ENCODE measurements around the gene PALD1.
"Not testable (repeated sequence)": the region's sequence is repeated elsewhere in the genome, so short reads cannot be mapped to it uniquely, and the experiment has no call there.

PALD1 gene

DNA sequence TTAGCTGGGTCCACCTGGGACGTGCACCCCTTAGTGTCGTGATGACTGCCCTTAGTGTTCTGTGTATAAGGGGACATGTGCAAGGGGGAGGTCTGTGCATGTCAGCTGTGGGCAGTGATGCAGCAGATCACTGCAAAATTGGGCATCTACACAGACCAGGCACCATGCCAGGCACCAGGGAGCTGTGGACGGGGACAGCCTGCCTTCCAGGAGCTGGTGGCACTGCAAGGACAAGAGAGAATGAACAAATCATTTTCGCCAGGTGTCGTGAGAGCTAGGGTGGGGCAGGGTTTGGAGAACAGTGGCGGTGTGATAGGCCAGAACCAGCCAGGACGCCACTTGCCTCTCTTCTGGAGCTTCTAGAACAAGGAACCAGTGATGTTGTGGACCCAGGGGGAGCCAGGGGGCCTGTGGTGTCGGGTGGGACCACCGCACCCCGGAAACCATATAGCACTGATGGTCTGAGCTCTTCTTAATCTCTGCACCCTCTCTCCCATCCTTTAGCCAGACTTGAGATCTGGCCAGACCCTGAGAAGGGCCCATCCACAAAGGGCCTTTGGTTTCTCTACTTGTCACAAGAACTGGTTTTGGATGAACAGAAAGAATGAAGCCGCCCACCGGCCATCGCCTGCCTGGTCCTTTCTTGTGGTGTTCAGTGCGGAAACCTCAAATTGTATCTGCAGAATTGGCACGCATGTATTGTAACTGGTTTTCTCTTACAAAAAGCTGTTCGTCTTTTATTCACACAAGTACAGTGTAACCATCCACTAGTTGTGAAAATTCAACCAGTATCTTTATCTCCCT lies 93.3 kb downstream of the PALD1 start:
- no peak for DNase-seq (ENCODE audit: low read depth in 3 of 3)

DNA sequence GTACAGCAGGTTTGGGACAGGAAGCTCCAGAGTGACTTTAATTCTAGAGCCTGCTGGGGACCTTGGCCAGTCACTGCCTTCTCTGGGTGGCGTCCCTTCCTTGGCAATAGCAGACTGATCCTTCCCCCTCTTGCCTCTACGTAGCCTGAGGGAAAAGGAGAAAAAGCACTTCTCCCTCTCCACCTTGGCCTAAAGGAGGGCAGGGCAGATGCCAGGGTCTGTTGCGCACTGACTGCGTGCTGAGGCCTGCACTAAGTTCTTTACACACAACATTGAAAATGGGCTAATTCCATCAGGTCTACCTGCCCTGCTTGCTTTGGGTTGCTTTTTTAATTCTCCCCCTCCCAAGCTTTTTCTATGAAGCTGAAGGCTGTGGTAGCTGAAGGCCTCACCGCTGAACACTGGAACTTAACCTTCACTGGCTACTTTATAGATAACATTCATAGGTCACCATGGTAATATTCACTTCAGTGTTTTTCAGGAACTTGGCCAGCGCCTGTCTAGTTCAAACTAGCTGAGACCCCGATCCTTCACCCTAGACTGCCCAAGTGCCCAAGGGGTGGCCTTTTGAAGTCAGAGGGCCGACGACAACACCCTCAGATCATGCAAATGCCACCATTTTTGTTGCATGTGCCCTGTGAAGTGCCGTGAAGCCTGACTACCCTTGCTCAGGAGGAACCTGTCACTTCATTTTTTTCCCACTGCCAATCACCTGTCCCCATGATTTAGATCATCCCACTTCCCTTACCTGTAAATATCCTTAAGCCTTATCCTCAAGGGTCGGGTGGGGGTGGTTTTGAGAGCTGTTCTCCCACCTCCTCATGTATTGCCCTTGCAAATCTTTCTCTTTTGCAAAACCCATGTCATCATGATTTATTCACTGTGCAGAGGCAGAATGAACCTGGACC lies 95.3 kb downstream of the PALD1 start:
- no peak for DNase-seq (ENCODE audit: low read depth in 3 of 3)

DNA sequence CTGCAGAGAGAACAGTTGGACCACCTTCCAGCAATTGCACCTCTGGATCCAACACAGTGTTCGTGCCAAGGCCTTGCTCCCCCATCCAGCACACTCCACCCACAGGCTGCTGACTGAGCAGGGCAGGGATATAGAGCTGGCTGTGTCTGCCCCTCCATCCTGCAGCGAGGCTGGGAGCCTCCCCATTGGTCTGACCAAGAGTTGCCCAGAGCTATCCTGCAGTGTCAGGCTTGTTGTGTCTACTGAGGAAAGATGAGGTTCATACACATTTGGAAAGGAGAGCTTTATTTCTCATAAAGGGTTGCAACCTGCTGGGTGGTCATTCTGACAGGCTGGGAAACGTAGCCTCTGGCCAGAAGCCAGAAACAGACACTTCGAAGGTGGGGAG lies 96.9 kb downstream of the PALD1 start:
- DNase-seq (ENCODE audit: low read depth in 3 of 3), result no peak

DNA sequence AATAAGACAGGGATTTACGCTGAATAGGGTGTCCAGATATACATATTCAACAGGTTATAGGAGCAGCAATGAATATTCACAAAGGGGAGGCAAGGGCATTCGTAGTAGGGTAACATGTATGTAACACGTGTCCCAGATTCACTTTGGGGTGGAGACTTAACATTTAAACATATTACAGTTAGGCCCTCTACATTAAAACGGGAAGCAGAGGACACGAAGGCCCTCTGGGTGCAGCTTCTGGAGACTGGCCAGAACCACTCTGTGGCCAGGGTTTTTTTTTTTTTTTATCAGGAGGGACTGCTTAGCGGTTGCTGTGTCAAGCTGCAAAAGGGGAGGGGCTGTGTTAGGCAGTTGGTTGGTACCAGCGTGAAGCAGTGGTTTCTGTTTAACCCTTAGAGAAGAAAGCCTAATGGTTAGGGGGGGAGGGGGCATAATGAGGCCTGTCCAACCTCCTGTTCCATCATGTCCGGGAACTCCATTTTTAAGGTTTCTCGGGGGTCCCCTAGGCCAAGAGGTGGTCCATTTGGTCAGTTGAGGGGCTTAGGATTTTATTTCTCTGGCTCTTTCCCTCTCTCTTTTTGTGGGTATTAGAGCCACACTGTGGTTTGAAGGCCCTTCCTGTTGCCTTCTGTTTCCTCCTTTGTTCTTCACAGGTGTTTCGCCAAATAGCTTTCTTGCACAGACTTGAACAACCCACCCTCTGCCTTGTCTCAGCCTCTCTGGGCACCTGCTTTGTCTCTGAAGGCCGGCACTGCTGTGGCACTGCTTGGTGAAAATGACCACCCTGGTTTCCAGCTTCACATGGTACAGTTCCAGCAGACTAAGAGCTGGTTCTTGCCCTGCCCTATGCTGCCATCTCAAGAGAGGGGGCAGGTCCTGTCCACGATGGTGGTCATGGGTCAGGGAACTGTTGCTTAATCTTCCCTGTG lies 97.6 kb downstream of the PALD1 start:
- no peak for DNase-seq (ENCODE audit: low read depth in 3 of 3)

DNA sequence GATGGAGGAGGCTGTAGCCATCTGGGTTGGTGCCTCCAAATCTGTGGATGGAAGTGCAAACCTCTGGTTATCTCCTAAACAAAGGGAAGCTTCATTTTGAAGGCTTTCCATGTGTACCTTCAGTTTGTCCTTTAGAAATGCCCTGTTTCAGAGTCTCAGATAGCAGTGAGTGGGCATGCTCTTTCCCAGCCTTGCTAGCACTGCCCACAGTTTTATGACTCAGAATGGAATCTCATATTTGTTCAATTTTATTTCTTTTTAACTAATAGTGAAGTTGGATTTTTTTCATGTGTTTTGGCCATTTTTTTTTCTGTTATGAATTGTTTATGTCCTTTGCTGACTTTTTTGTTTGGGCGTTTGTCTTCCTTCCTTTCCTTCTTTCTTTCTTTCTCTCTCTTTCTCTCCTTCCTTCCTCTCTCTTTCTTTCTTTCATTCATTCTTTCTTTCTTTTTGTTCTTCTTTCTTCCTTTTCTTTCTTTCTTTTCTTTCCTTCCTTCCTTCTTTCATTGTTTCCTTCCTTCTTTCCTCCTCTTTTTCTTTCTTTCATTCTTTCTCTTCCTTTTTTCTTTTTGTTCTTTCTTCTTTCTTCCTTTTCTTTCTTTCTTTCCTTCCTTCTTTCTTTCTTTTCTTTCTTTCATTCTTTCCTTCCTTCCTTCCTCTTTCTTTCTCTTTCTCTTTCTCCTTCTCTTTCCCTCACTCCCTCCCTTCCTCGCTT lies 98.4 kb downstream of the PALD1 start:
- DNase-seq (ENCODE audit: low read depth in 3 of 3), result no peak

DNA sequence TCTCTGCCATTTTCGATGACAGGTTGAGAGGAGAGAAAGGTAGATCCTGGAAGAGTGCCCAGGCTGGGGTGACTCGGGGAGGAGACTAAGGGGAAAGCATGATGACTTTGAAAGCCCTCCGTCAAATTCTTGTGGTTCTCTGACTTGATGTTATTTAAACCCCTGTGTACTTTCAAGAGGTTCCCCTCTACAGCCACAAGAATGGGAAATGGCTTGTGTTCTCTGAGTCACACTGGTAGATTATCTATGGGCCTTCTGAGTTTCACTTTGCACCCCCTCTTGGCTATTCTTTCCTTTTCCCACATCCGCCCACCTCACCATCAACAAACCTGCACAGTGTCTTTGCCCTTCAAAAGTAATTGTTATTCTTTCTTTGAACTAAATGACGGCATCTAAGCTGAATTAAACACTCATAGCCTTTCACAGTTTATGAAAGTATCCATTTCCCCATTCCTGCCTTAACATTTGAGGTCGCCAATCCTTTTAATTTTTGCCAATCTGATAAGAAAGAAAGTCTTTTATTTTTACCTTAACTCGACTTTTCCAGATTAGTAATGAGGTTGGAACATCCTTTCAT lies 99.9 kb downstream of the PALD1 start:
- peak in 2 of 3 experiments; percentile 32 to 35 for DNase-seq (ENCODE audit: low read depth in 3 of 3)

DNA sequence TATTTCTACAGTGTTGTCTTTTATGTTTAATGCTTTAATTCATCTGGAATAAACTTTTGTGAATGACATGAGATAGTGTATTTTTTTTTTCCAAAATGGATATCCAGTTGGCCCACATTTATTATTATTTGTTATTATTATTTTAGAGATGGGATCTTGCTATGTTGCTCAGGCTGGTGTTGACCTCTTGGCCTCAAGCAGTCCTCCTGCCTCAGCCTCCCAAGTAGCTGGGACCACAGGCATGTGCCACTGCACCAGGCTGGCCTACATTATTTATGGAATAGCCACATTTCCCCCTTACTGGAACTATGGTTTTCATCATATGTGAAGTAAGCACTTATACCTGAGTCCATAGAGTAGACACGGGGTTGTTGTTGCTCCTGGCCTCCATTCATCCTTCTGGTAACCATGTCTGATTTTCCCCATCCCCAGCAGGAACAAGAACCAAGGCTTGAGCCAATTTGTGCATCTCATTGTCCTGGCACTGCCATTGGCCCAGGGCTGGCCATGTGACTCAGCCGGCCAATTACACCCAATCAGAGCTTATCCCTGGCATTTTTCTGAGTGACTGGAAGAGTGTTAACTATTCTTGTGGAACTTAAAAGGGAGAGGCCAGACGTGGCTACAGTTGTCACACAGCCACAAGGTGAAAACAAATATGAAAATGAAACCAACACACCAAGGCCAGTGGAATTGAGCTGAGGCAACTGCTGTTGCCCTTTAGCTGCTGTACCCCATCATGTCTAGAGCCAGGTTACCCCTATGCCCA lies 100.9 kb downstream of the PALD1 start:
- DNase-seq (ENCODE audit: low read depth in 3 of 3), result no peak

DNA sequence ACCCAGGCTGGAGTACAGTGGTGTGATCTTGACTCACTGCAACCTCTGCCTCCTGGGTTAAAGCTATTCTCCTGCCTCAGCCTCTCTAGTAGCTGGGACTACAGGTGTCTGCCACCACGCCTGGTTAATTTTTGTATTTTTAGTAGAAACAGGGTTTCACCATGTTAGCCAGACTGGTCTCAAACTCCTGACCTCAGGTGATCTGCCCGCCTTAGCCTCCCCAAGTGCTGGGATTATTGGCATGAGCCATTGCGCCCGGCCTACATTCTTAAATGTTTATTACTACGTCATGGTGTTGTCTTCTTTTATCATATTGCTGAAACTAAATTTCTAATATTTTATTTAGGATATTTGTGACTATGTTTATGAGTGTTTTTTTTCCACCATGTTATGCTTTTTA lies 102.6 kb downstream of the PALD1 start:
- not testable (repeated sequence) for DNase-seq (ENCODE audit: low read depth in 3 of 3)

DNA sequence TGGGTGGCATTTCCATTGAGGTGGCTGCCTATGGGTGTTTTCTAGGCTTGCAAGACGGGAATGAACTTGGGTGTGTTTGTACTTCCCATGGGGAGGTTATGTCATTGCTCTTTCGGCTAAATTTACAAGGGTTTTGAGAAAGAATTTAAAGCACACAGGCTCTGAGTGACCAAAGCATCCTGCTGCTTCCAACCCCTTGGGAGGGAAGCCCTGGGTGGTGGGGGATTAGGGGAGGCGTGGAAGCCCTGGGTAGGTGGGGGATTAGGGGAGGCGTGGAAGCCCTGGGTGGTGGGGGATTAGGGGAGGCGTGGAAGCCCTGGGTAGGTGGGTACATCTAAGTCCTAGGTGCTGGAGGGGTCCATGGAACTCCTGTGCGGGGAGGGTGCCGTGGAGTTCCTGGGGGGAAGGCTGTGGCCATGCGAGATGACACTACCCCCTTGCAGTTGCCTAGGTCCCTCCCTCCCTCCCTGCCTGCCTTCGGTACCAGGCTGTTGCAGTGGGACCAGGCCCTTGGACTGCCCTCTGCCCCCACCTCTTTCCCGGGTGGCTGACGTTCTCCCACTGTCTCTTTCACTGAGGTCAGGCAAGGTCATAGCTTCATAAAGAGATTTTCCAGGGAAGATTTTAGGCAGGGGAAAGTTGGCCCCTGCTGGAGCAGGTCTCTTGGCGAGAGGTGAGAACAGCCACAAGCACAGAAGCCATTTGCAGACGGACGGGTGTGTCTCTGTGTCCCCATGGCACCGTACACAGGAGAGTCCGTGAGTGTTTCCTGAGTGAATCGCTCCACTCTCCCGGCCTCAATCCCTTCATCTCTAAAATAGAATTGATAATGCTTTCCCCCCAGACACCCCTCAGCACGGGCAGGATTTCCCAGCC lies 104.5 kb downstream of the PALD1 start:
- DNase-seq (ENCODE audit: low read depth in 3 of 3), result no peak

DNA sequence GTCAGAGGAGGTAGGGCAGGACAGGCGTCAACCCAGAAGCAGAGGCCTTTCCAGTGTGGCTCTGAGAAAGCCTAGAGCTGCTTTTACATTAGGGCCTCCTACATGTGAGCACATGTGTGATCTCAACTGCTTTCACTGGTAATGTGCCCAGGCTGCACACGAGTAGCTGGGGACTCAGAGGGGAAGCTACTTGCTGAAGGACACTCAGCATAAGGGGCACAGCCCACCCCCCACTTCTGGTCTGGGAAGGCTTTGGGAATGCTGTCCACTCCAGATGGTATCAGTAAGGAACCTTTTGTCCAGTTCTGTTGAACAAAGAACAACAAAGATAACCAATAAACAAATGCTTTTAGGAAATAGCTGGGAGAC lies 105.1 kb downstream of the PALD1 start:
- DNase-seq (ENCODE audit: low read depth in 3 of 3), result no peak

DNA sequence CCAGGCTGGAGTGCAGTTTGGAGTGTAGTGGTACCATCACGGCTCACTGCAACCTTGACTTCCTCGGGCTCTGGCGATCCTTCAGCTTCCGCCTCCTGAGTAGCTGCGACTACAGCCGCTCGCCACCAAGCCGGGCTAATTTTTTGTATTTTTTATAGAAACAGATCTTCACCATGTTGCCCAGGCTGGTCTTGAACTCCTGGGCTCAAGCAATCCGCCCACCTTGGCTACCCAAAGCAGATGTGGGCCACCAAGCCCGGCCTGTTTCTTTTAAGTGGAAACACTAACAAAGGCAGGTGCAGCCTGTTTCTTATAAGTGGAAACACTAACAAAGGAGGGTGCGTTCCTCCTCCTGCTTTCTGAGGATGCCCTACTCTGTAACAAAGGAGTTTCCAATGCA lies 105.8 kb downstream of the PALD1 start:
- DNase-seq (ENCODE audit: low read depth in 3 of 3), result no peak

DNA sequence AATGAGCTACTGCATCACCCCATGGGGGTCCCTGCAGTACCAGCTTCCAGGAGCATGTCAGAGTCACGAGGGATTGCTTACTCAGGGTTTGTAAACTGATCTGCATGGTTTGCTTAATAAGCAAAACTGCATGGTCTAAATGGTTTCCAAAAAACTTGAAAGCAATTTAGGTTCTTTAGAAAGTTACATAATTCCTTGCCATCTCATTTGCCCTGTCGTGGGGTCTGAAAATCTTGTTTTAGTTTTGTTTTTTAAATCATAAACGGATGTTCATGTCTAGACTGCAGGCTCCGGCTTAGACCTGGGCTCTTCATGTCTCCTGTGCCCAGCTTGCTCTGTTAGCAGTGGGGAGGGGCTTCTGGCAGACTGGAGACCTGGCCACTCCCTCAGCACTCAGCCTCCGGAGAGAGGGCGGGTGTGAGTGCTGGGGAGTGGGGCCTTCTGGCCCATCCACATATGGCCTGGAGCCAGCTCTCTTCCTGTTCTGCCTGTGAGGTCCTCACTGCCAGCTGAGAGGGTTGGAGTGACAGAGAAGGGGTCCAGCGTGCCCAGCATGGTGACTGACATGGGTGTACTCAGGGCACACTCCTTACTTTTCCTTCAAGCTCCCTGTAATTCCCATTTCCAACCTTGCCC lies 106.5 kb downstream of the PALD1 start:
- no peak for DNase-seq (ENCODE audit: low read depth in 3 of 3)

DNA sequence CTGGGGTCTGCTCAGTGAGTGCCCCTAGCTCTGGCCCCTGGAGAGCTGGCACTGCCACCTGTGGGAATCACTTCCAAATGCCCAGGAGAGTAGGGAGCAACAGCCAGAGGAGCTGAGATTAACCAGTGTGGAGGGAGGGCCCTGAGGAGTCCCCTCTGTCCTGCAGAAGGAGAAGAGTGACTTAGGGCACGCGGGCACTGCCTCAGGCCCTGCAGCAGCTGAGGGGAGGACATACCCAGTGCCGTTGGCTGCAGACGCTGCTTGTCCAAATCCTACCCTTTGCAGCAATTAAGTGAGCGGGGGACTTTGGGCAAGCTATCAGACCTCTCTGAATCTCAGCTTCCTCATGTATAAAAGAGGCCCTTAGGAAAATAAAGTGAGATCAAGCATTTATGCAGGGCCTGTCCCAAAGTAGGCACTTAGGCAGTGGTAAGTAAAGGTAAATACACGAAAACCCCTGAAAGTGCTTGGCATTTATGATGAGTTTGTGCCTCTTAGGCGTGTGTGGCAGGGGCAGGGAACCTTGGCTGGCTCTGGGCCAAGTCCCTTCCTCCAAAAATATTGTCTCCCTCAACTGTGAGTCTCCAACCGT lies 107.1 kb downstream of the PALD1 start:
- no peak for DNase-seq (ENCODE audit: low read depth in 3 of 3)

DNA sequence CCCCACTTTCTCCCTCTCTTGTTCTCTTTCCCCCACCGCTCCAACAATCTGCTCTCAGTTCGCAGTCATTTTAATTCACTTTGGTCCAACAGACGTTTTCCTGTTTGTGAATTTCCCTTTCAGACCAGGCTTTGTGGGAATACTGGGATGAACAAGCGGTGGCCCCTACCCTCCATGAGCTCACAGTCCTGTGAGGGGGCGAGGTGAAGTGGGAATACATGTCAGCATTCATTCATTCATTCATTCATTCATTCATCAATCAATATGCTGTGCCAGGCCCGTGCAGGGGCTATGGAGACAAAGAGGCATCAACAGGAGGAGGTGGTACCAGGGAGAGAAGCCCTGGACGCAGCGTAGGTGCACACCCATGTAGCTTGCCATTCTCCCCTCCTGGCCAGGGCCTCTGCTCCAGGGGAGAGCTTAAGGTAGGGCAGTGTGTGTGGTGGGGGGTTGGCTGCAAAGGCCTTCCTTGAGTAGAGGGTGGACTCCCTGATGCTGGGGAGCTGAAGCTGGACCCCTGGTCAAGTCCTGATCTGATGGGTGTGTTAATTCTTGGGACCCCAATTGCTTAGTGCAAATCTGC lies 107.9 kb downstream of the PALD1 start:
- no peak for DNase-seq (ENCODE audit: low read depth in 3 of 3)

DNA sequence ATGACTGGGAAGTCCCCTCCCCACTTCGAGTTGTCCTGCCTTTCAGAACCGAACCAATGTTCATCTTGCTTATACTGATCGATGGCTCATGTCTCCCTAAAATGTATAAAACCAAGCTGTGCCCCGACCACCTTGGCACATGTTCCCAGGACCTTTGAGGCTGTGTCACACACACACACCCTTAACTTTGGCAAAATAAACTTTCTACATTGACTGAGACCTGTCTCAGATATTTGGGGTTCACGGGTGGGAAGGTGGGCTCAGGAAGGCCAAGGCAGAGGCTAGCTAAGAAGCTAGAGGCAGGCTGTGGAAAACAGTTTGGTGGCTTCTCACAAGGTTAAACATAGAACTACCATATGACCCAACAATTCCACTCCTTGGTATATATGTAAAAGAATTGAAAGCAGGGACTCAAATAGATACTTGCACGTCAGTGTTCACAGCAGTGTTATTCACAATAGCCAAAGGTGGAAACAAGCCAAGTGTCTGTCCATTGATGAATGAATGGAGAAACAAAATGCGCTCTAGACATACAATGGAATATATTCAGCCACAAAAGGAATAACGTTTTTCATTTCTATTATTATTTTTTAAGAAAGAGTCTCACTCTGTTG lies 108.6 kb downstream of the PALD1 start:
- no peak for DNase-seq (ENCODE audit: low read depth in 3 of 3)

DNA sequence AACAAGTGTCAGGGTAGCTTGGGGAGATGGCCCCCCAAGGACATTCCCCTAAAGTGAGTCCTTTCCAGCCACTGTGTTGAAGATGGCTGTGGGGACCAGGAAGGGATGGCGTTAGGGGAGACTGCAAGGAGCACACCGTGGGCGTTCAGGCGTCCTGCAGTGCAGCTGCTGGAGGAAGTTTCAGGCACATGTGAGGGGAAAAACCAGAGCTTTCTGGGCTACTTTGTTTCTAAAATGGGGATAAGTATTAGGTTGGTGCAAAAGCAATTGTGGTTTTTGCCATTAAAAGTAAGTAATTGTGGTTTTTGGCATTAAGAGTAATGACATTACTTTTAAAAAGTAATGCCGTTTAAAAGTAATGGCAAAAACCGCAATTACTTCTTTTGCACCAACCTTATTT lies 109.7 kb downstream of the PALD1 start:
- no peak for DNase-seq (ENCODE audit: low read depth in 3 of 3)

DNA sequence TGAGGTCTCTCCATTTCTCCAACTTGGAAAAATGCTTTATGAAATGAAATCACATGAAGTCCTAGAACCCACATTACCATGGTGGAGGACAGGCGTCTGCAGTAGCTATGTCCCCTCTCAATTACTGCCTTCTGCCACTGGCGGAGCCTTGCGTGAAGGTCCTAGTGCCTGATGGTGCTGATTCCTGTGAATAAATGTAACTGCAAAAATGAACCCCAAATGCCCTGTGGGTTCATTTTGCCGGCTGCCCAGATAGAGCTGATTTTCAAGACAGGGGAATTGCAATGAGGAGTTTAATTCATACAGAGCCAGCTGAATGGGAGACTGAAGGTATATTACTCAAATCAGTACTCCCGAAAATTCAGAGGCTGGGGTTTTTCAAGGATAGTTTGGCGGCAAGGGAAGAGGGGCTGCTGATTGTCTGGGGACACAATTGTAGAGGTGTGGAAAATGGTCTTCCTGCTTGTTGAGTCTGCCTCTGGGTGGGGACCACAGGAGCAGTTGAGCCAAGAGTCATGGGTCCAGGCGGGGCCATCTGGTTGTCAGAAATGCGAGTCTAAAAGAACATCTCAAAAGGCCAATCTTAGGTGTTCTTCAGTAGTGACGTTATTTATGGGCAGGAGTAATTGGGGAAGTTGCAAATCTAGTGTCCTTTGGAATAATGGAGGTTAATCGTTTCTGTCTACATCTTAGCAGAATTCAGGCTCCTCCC lies 110.4 kb downstream of the PALD1 start:
- DNase-seq (ENCODE audit: low read depth in 3 of 3), result no peak

All from stimulated activated CD4-positive, alpha-beta T cell treated with anti-CD3 and anti-CD28 coated beads, TNF-alpha, amount 100 ng/mL, for 4 hours (primary cell).